ENCODE data around the gene RIPK1.

RIPK1 gene

GRCh38 chr6:3086282-3086946, 18.1 kb downstream of the RIPK1 start:
- no peak for DNase-seq

DNA sequence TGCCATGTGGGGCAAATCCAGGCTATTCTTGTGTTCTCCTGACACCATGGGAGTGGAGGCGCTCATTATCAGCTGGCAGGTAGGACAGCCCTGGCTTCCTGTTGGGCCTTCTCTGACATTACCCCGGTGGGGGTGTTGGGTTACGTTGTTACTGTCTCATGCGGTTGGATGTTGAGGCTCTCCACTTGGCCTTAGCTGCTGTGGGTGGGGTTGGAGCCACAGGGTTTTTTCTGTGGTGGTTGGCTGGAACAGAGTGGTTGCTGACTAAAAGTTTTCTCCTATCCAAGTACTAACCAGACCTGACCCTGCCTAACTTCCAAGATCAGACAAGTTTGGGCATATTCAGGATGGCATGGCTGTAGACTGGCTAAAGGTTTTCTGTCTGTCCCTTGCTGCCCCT, 20.2 kb downstream of the RIPK1 start:
- peak; percentile 23 for DNase-seq

DNA sequence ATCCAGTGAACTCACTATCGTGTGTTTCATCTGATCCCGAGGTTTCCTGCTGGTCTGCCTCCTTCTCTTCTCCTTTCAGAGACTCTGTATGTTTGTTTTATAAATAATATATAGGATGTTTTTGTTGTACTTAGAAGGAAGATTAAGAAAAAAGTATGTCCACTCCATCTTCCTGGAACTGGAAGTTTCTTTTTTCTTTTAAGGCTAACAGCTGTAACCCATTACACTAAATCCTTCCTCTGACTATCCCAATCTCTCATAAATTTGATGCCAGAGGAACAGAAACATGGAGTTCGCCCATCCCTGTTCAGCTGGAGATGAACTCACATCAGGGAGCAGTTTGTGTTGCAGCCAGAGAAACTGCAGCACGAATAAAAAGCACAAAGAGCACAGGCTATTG, 20.7 kb downstream of the RIPK1 start:
- DNase-seq, result peak; percentile 26

GRCh38 chr6:3090013-3090412, 21.7 kb downstream of the RIPK1 start:
- DNase-seq, result no peak

DNA sequence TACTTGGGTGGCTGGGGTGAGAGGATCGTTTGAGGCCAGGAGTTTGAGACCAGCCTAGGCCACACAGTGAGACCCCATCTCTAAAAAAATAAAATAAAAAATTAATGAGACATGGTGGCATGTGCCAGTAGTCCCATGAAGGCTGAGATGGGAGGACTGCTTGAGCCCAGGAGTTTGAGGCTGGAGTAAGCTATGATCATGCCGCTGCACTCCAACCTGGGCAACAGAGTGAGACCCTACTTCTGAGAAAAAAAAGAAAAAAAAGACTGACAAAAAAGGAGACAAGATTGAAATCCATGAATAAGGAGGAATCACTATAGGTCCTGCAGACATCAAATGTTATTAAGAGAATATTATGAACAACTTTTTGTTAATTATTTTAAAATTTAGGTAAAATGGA, 26.5 kb downstream of the RIPK1 start:
- no peak for DNase-seq

- DNase-seq, result no peak
These were observed 34.6 kb downstream of the RIPK1 start for GRCh38 chr6:3102875-3103274.

DNA sequence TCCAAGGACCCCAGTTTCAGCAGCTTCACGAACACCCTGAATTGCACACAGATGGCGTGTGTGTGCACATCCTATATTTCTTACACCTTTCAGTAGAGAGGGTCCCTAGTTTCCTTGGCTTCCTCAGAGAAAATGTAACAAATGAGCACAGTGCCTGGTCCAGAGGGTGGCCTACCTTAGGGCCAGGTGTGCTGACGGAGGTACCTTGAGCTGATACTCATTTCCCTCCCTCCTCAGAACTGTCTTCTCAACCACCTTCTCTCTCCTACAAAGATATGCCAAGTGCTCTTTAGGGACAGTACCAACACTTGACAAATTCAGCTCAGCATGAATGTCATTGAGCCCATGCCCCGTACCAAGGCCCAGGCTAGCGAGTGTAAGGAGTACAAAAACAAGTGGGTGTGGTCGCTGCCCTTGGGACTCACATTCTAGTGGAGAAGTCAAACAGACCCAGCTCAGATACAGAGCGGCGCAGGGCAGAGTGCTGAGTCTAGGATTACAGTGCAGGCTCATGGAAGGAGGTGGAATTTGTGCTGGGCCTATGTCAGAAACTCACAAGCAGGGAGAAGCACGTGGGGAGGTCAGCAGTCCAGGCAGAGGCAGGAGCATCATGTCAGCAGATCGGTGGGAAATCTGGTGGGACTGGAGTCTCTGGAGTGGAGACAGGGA, 40.6 kb downstream of the RIPK1 start:
- no peak for DNase-seq

GRCh38 chr6:3109761-3110160, 41.5 kb downstream of the RIPK1 start:
- DNase-seq, result no peak

DNA sequence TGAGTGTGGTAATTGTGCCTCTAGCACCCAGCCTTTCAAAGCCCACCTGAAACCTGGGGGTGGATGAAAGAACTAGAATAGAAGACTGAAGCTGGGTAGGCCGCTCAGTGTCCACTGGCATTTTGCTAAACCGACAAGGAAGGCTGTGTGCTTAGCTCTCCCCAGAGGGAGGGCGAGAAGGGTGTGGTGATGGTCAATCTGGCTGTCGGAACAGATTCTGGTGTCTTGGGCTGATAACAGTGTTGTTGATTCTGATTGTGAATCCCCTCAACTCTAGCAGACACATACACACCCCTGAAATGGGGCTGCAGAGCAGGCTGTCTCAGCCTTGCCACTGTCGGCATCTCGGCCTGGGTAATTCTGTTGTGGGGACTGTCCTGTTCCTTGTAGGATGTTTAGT, 46.1 kb downstream of the RIPK1 start:
- no peak for DNase-seq

GRCh38 chr6:3117912-3118352, 49.6 kb downstream of the RIPK1 start:
- no peak for DNase-seq

DNA sequence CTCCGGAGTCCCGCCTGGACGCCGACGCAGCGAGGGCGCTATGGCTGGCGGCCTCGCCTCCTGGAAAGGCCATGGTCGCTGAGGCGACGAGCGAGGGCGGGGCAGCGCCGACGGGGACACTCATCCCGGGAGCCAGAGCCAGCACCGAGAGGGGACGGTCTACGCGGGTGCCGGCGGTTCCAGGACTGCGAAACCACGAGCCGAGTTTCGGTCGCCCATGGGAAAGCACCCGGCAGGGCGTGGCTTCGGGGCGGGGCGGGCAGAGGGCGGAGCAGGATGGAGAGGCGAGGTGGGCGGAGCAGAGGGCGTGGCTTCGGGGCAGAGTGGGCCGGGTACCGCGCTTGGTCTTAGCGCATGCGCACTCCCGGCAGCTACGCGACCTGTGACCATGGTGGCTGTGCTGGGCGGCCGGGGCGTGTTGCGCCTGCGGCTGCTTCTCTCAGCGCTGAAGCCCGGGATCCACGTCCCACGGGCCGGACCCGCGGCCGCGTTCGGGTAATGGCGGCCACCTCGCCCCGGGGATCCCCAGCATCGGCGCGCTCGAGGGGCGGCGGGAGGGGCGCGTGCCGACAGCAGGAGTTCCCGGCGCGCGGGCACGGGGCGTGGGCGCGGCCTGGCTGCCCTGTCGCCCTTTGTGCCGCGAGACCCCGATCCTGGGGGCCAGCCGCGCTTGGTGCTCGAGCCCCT, 50.2 kb downstream of the RIPK1 start, which contains the start of gene BPHL:
BPHL (plus strand) TSS at position 359 of the 687 bp plus-strand sequence; CDS start at position 389, 30 bp downstream.
- DNase-seq, result peak; percentile 90

- DNase-seq, result peak; percentile 18
These were observed 50.9 kb downstream of the RIPK1 start for GRCh38 chr6:3119040-3119723.

GRCh38 chr6:3120765-3121089, 52.4 kb downstream of the RIPK1 start:
- no peak for DNase-seq

GRCh38 chr6:3122823-3123182, 54.5 kb downstream of the RIPK1 start:
- no peak for DNase-seq

GRCh38 chr6:3124667-3125066, 56.4 kb downstream of the RIPK1 start:
- no peak for DNase-seq

- no peak for DNase-seq
These were observed 57.5 kb downstream of the RIPK1 start for GRCh38 chr6:3125815-3126214.

DNA sequence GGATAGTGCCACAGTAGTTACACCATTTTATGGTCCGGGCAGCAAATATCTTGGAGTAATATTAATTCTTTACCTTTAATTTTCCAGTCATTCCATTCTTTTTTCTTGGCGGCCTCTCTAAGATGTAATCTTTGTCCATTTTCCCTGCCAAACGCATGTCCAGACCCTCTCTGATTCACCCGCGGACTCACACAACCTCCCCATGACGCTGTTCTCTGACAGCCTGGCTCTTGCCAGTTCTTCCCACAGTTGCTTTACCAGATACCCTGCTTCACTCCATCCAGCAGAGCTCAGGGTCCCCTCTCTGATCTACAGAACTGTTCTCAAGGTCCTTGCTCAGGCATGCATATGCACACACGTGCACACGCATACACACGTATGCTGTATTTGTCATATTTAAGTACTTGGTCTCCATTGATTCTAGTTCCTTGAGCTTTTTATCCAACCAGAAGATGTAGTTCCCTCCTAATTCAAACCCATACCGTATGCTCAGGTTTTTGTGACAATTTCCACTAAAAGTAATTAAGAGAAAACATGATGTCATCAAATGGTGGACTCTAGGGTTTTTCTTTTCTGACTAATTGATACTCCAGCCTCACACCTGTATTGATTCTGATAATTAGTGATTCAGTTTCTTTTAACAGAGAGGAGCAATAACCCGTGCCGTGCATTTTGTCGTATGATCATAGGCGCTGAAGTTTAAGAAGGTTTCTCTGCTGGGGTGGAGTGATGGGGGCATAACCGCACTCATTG, 60.2 kb downstream of the RIPK1 start:
- no peak for DNase-seq

DNA sequence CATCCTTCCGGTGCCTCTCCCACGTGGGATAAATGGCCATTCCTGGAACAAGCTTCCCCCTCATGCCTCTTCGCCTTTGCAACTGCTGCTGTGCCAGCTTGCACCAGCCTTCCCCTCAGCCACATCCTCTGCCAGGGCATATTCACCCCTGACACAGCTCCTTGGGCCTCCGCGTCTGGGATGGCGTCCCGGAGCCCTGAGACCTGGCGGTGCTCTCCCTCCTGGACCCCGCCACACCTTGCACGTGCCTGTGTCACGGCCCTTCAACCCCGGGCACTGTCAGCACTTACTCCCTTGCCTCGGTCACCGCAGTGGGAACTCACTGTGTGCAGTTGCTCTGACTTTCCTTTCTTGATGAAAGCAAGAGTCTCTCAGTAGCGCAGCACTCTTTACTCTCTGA, 63.4 kb downstream of the RIPK1 start:
- DNase-seq, result no peak

- no peak for DNase-seq
These were observed 65.2 kb downstream of the RIPK1 start for GRCh38 chr6:3133515-3133914.

DNA sequence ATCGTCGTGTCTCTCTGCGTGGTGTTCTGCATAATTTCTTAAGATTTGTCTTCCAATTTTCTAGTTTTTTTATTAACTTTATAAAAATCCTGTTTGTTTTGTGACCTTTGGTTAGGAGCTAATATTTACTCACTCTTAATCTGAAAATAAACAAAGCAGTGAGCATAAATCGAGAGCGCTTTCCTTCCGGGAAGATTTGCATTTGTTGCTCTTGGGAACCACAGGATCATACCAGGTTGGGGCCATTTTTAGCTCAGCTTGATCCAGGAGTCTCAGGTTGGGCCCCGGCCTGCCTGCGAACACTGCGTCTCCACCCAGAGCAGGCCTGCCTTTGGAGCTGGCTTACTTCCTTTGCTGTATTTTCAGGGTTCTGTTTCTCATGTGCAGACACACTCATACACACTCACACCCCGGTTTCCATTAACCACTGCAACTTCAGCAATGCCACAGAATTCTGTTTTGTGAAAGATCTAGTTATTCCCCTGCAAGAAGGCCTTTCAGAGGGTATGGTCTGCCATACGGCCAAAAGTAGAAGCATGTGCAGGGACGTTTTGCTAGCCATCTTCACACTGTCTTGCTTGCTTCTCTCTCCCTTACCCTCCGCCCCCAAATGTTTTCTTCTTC, 67.5 kb downstream of the RIPK1 start:
- no peak for DNase-seq

- DNase-seq, result no peak
These were observed 68.2 kb downstream of the RIPK1 start for GRCh38 chr6:3136292-3137011.
